ENCODE measurements around the gene MIAT.
"Not testable (repeated sequence)": the region's sequence is repeated elsewhere in the genome, so short reads cannot be mapped to it uniquely, and the experiment has no call there.

Gene MIAT

GRCh38 chr22:26656891-26657851 lies at the start of gene MIAT:
Gene MIAT (plus strand): TSS chr22:26657588.
- DNase-seq (ENCODE audit: low read depth) = no peak
- peak within 1 kb of the TSS; percentile 57 for H3K4me3 ChIP-seq (ENCODE audit: low read length)
- no peak for TF ChIP-seq CTCF (conservative IDR thresholded peaks at IDR 0.05; ENCODE audit: low read length)

GRCh38 chr22:26608129-26608528 lies 49.3 kb upstream of the MIAT start:
- no peak for DNase-seq (ENCODE audit: low read depth)
- TF ChIP-seq CTCF (conservative IDR thresholded peaks at IDR 0.05; ENCODE audit: low read length) = no peak
- H3K4me3 ChIP-seq (ENCODE audit: low read length) = no peak overlapping the region

- DNase-seq (ENCODE audit: low read depth) = no peak
- H3K4me3 ChIP-seq (ENCODE audit: low read length) = no peak overlapping the region
- TF ChIP-seq CTCF (conservative IDR thresholded peaks at IDR 0.05; ENCODE audit: low read length) = no peak
Observed at GRCh38 chr22:26609287-26609686, 48.1 kb upstream of the MIAT start.

GRCh38 chr22:26610072-26610958 lies 47.1 kb upstream of the MIAT start:
- TF ChIP-seq CTCF (conservative IDR thresholded peaks at IDR 0.05; ENCODE audit: low read length) = no peak
- peak; percentile 94 for DNase-seq (ENCODE audit: low read depth)
- no peak overlapping the region for H3K4me3 ChIP-seq (ENCODE audit: low read length)

- no peak for TF ChIP-seq CTCF (conservative IDR thresholded peaks at IDR 0.05; ENCODE audit: low read length)
- peak; percentile 33 for DNase-seq (ENCODE audit: low read depth)
- H3K4me3 ChIP-seq (ENCODE audit: low read length) = no peak overlapping the region
Observed at GRCh38 chr22:26610996-26611395, 46.4 kb upstream of the MIAT start.

GRCh38 chr22:26612652-26613051 lies 44.7 kb upstream of the MIAT start:
- no peak overlapping the region for H3K4me3 ChIP-seq (ENCODE audit: low read length)
- TF ChIP-seq CTCF (conservative IDR thresholded peaks at IDR 0.05; ENCODE audit: low read length) = no peak
- no peak for DNase-seq (ENCODE audit: low read depth)

GRCh38 chr22:26613753-26614152 lies 43.6 kb upstream of the MIAT start:
- not testable (repeated sequence) for DNase-seq (ENCODE audit: low read depth); H3K4me3 ChIP-seq (ENCODE audit: low read length)

All from AG10803 (cell line).